ENCODE results near the gene PET100. TPM values are rescaled to one million over a fixed set of nuclear protein-coding genes. Genes with fewer than 3 reads are reported as not detected.

PET100 gene
- total RNA-seq, 2 experiments from 2014 or later = 132 to 163 TPM

- CTCF ChIA-PET = interaction anchor here (1.5 kb wide), 1 partner anchor 22 kb away, joined by 4 read pairs; no protein-coding TSS in a partner anchor
- H3K27ac Mint-ChIP-seq = no peak overlapping the region
- DNase-seq (peak; percentile 50), ATAC-seq (peak; percentile 69)
- H3K4me3 Mint-ChIP-seq = no peak overlapping the region
- peaks cover 33% of the 10 kb centered on the region for H3K4me1 Mint-ChIP-seq
- no peaks in the 10 kb centered on the region for H3K9me3 Mint-ChIP-seq (ENCODE audit: low read depth)
- no peaks in the 10 kb centered on the region for H3K36me3 Mint-ChIP-seq
- peaks cover 51% of the 10 kb centered on the region for H3K27me3 Mint-ChIP-seq
Measured at GRCh38 chr19:7674010-7675005, 44.7 kb downstream of the PET100 start.

- no peak for ATAC-seq
- H3K27me3 Mint-ChIP-seq = peaks cover 38% of the 10 kb centered on the region
- no peaks in the 10 kb centered on the region for H3K36me3 Mint-ChIP-seq
- H3K27ac Mint-ChIP-seq = no peak overlapping the region
- peaks cover 32% of the 10 kb centered on the region for H3K4me1 Mint-ChIP-seq
- H3K9me3 Mint-ChIP-seq (ENCODE audit: low read depth) = no peaks in the 10 kb centered on the region
- H3K4me3 Mint-ChIP-seq = no peak overlapping the region
- CTCF ChIA-PET = interaction anchor here (1.0 kb wide), 1 partner anchor 123 kb away, joined by 4 read pairs; no protein-coding TSS in a partner anchor
- no peak for DNase-seq
Measured at GRCh38 chr19:7676376-7676775, 46.8 kb downstream of the PET100 start.

GRCh38 chr19:7676854-7677253 is 47.3 kb downstream of the PET100 start, which contains the start of gene MCEMP1:
Gene MCEMP1, plus strand, starts transcription at chr19:7677090. Its CDS starts 31 bp downstream, at chr19:7677121.
- CTCF ChIA-PET = interaction anchor here (1.0 kb wide), 1 partner anchor 18 kb away, joined by 3 read pairs; no protein-coding TSS in a partner anchor

GRCh38 chr19:7677669-7678311 is 48.2 kb downstream of the PET100 start:
- peaks cover 6% of the 10 kb centered on the region for H3K36me3 Mint-ChIP-seq
- no peaks in the 10 kb centered on the region for H3K9me3 Mint-ChIP-seq (ENCODE audit: low read depth)
- H3K4me3 Mint-ChIP-seq = no peak overlapping the region
- H3K27me3 Mint-ChIP-seq = peaks cover 33% of the 10 kb centered on the region
- no peak for ATAC-seq
- no peak overlapping the region for H3K27ac Mint-ChIP-seq
- CTCF ChIA-PET = interaction anchor here (1.0 to 1.8 kb wide), 4 partner anchors 19 to 122 kb away, joined by 3 to 8 read pairs (median 4); no protein-coding TSS in a partner anchor
- DNase-seq = no peak
- peaks cover 40% of the 10 kb centered on the region for H3K4me1 Mint-ChIP-seq

More at GRCh38 chr19:7676854-7677253, 47.3 kb downstream of the PET100 start, which contains the start of gene MCEMP1:
- Mint-ChIP-seq H3K9me3 (ENCODE audit: low read depth) (no peaks in the 10 kb centered on the region), H3K4me1 (peaks cover 35% of the 10 kb centered on the region), H3K27ac (no peak within 1 kb of the TSS), H3K27me3 (peaks cover 35% of the 10 kb centered on the region), H3K4me3 (no peak within 1 kb of the TSS), H3K36me3 (peaks cover 2% of the 10 kb centered on the region)
- ATAC-seq = no peak
- no peak for DNase-seq

GRCh38 chr19:7678971-7679751 is 49.6 kb downstream of the PET100 start:
- CTCF ChIA-PET = interaction anchor here (1.8 kb wide), 1 partner anchor 26 kb away, joined by 8 read pairs; no protein-coding TSS in a partner anchor
- peak; percentile 35 for ATAC-seq
- no peak overlapping the region for H3K27ac Mint-ChIP-seq
- H3K36me3 Mint-ChIP-seq = peaks cover 8% of the 10 kb centered on the region
- peak; percentile 75 for DNase-seq
- peaks cover 27% of the 10 kb centered on the region for H3K27me3 Mint-ChIP-seq
- peaks cover 39% of the 10 kb centered on the region for H3K4me1 Mint-ChIP-seq
- H3K9me3 Mint-ChIP-seq (ENCODE audit: low read depth) = no peaks in the 10 kb centered on the region
- peak overlapping the region; percentile 6 for H3K4me3 Mint-ChIP-seq

- peaks cover 24% of the 10 kb centered on the region for H3K27me3 Mint-ChIP-seq
- peaks cover 35% of the 10 kb centered on the region for H3K4me1 Mint-ChIP-seq
- DNase-seq (no peak), ATAC-seq (no peak)
- H3K9me3 Mint-ChIP-seq (ENCODE audit: low read depth) = no peaks in the 10 kb centered on the region
- H3K36me3 Mint-ChIP-seq = peaks cover 8% of the 10 kb centered on the region
- no peak overlapping the region for H3K27ac Mint-ChIP-seq
- CTCF ChIA-PET = interaction anchor here (0.6 to 2.2 kb wide), 42 partner anchors 8 to 580 kb away, joined by 3 to 59 read pairs (median 5); partner anchors contain the start of genes ARHGEF18, CAMSAP3, CLEC4M and FCER2
- peak overlapping the region; percentile 83 for H3K4me3 Mint-ChIP-seq
Measured at GRCh38 chr19:7679771-7680605, 50.4 kb downstream of the PET100 start.

- H3K4me3 Mint-ChIP-seq = peak within 1 kb of the TSS; percentile 83
- DNase-seq = peak; percentile 88
- CTCF ChIA-PET = interaction anchor here (0.6 to 2.2 kb wide), 66 partner anchors 9 to 581 kb away, joined by 3 to 59 read pairs (median 4); partner anchors contain the start of genes ARHGEF18, CAMSAP3, CLEC4M and FCER2
- no peaks in the 10 kb centered on the region for H3K9me3 Mint-ChIP-seq (ENCODE audit: low read depth)
- H3K27me3 Mint-ChIP-seq = peaks cover 22% of the 10 kb centered on the region
- H3K27ac Mint-ChIP-seq = peak within 1 kb of the TSS; percentile 88
- peak; percentile 81 for ATAC-seq
- H3K36me3 Mint-ChIP-seq = peaks cover 12% of the 10 kb centered on the region
- H3K4me1 Mint-ChIP-seq = peaks cover 34% of the 10 kb centered on the region
Measured at GRCh38 chr19:7680606-7681339, 51.2 kb downstream of the PET100 start, which contains the start of gene TRAPPC5. Gene TRAPPC5, plus strand, starts transcription at chr19:7680833. Its CDS starts 1,421 bp downstream, at chr19:7682254.

Small RNA genes lying within 50 kb of the gene (microRNA-seq; reads per million reads assigned to microRNA genes)
- gene MIR6792 = not detected

Other genes starting within 250 kb of the PET100 start
- gene PEX11G, start 140.8 kb upstream of the PET100 start, total RNA-seq = 1 to 10 TPM in 1 of 2 experiments, under 1 TPM in 1; 0.58 to 1.9 TPM
- gene ZNF358, start 113.7 kb upstream of the PET100 start, total RNA-seq = 10 to 100 TPM in 1 of 2 experiments, 1 to 10 TPM in 1; 8.9 to 11.3 TPM
- 10 to 100 TPM; 15.8 to 20.7 TPM for gene MCOLN1, start 107.2 kb upstream of the PET100 start, total RNA-seq
- 100 to 1,000 TPM; 160 to 184 TPM for gene PNPLA6, start 94.1 kb upstream of the PET100 start, total RNA-seq
- gene CAMSAP3, start 33.9 kb upstream of the PET100 start, total RNA-seq = under 1 TPM; 0.15 to 0.30 TPM
- gene XAB2, start 248 bp upstream of the PET100 start, total RNA-seq = 10 to 100 TPM; 43.7 to 51.5 TPM
- under 1 TPM; 0.56 to 0.99 TPM for gene PCP2, start 3.9 kb downstream of the PET100 start, total RNA-seq
- 100 to 1,000 TPM; 132 to 158 TPM for gene STXBP2, start 7.3 kb downstream of the PET100 start, total RNA-seq
- gene RETN, start 39.3 kb downstream of the PET100 start, total RNA-seq = not detected
- not detected for gene MCEMP1, start 47.3 kb downstream of the PET100 start, total RNA-seq
- 10 to 100 TPM; 80.1 to 91.0 TPM for gene TRAPPC5, start 51.0 kb downstream of the PET100 start, total RNA-seq
- gene FCER2, start 72.3 kb downstream of the PET100 start, total RNA-seq = under 1 TPM in 1 of 2 experiments, not detected in 1; 0.23 TPM
- not detected for gene CLEC4G, start 102.3 kb downstream of the PET100 start, total RNA-seq
- gene CD209, start 117.7 kb downstream of the PET100 start, total RNA-seq = not detected
- not detected for gene CLEC4M, start 133.4 kb downstream of the PET100 start, total RNA-seq
- 1 to 10 TPM; 6.0 to 6.1 TPM for gene EVI5L, start 200.4 kb downstream of the PET100 start, total RNA-seq
- under 1 TPM in 1 of 2 experiments, not detected in 1; 0.06 TPM for gene PRR36, start 244.6 kb downstream of the PET100 start, total RNA-seq